K562 (cell line): Measurements from ENCODE around the gene SOX8. TPM values are rescaled to one million over a fixed set of nuclear protein-coding genes. Genes with fewer than 3 reads are reported as not detected.

ENCODE experiments used
- ATAC-seq: fragments of 200-7000 bp; cut with Tn5 transposase; 3 replicates; pipeline ENCODE4 v1.9.1; 2020; ENCODE audit warnings: moderate library complexity
- BruUV-seq: library from RNA; stranded (reverse); fragments of 400-500 nt; replicated peaks from 2 replicates; lab custom pipeline; 2021; lab: Mats Ljungman, UMichigan
- CTCF ChIA-PET: fragments of 300-600 bp; formaldehyde crosslinking; extraction: SDS; loops from one replicate; lab custom pipeline; 2021; ENCODE audit warnings: low intra/inter-chr PET ratio; lab: Yijun Ruan, JAX
- POLR2A ChIA-PET: fragments of 300-600, 350-650 bp; sonication (Branson Sonifier 250); formaldehyde crosslinking; extraction: SDS; loops from one replicate; lab custom pipeline; 2021; ENCODE audit warnings: antibody characterized with exemption, inconsistent platforms; lab: Yijun Ruan, JAX
- DNase-seq, 4 experiments: peaks; one replicate each; pipeline versions ENCODE4 v3.0.0 to v3.0.0-alpha.2; 2011 to 2018; ENCODE audit warnings: low spot score in 3 of 4, mixed read lengths in 3 of 4; ENCODE audit errors: extremely low read depth in 1 of 4
- FAIRE-seq: peaks from 2 replicates; lab custom pipeline; 2011; peaks lifted over from hg19 to GRCh38; lab: Jason Lieb, UNC
- H2AFZ ChIP-seq: 2 replicates; pipeline ENCODE4 v1.6.0; 2011; ENCODE audit warnings: low read depth, low read length, control low read depth, inconsistent platforms
- H3K27ac ChIP-seq: fragments of 200-600 bp; 3 replicates; pipeline ENCODE4 v1.8.0; 2011; ENCODE audit warnings: low read depth, mild to moderate bottlenecking, control low read depth, inconsistent platforms, low read length, moderate library complexity, mixed read lengths; ENCODE audit errors: extremely low read depth
- H3K27me3 ChIP-seq, 2 experiments: fragments of 300-600 bp in 1 of 2; 2 replicates in 1 of 2; 3 replicates in 1 of 2; pipeline versions ENCODE4 v1.6.0 to v1.8.0; 2011; ENCODE audit warnings: inconsistent platforms in 2 of 2, low read length in 2 of 2, mild to moderate bottlenecking in 1 of 2, mixed read lengths in 1 of 2, moderate library complexity in 1 of 2; ENCODE audit not compliant: control insufficient read depth in 2 of 2, insufficient read depth in 2 of 2
- H3K36me3 ChIP-seq: fragments of 300-600 bp; 3 replicates; pipeline ENCODE4 v1.8.0; 2011; ENCODE audit warnings: mild to moderate bottlenecking, low read length, inconsistent platforms; ENCODE audit not compliant: control insufficient read depth, insufficient read depth
- H3K4me1 ChIP-seq, 2 experiments: fragments of 200-600 bp in 1 of 2; replicated peaks in 1 of 2; 2 replicates in 1 of 2; 3 replicates in 1 of 2; pipeline versions ENCODE4 v1.5.1 to v1.8.0; 2011; ENCODE audit warnings: inconsistent platforms in 2 of 2, low read length in 2 of 2, mild to moderate bottlenecking in 1 of 2, mixed read lengths in 1 of 2, moderate library complexity in 1 of 2; ENCODE audit not compliant: control insufficient read depth in 2 of 2, insufficient read depth in 2 of 2
- H3K4me2 ChIP-seq: 2 replicates; pipeline ENCODE4 v1.6.1; 2011; ENCODE audit warnings: low read length, control low read depth, inconsistent platforms, mixed read lengths; ENCODE audit not compliant: insufficient read depth
- H3K4me3 ChIP-seq: fragments of 200-600 bp; sonication (generic), shearing (Covaris generic); 2 replicates; pipeline ENCODE4 v1.5.1; 2016; ENCODE audit warnings: control low read depth, inconsistent platforms
- H3K79me2 ChIP-seq: fragments of 200-600 bp; 3 replicates; pipeline ENCODE4 v1.8.0; 2011; ENCODE audit warnings: low read length, inconsistent platforms; ENCODE audit not compliant: control insufficient read depth, insufficient read depth
- H3K9ac ChIP-seq, 2 experiments: 2 replicates each; pipeline versions ENCODE4 v1.6.0 to v1.6.1; 2011; ENCODE audit warnings: low read depth in 2 of 2, low read length in 2 of 2, control low read depth in 1 of 2, inconsistent platforms in 1 of 2, mild to moderate bottlenecking in 1 of 2, mixed read lengths in 1 of 2; ENCODE audit not compliant: insufficient read depth in 1 of 2
- H3K9me1 ChIP-seq: one replicate; pipeline ENCODE4 v1.6.0; 2011; ENCODE audit warnings: inconsistent platforms, mild to moderate bottlenecking, low read length, moderate library complexity; ENCODE audit not compliant: control insufficient read depth, insufficient read depth
- H3K9me3 ChIP-seq: replicated peaks from 2 replicates; pipeline ENCODE4 v1.5.1; 2011; ENCODE audit warnings: low read depth, low read length, inconsistent platforms; ENCODE audit not compliant: control insufficient read depth, insufficient read depth
- H4K20me1 ChIP-seq: replicated peaks from 2 replicates; pipeline ENCODE4 v1.6.1; 2011; ENCODE audit warnings: low read length, inconsistent platforms, mixed read lengths; ENCODE audit not compliant: control insufficient read depth, insufficient read depth
- CCAR2 ChIP-seq: fragments of 200-400 bp; formaldehyde crosslinking; IDR thresholded peaks from 2 replicates; pipeline ENCODE4 v1.6.1; 2017; ENCODE audit warnings: mild to moderate bottlenecking, low read depth, low read length
- DMBX1 ChIP-seq: fragments of 250-450 bp; sonication (Bioruptor Pico); IDR thresholded peaks from 2 replicates; pipeline ENCODE4 v1.8.0; 2022; ENCODE audit warnings: inconsistent platforms, mild to moderate bottlenecking, moderate library complexity, borderline replicate concordance
- E2F4 ChIP-seq: sonication (generic); formaldehyde crosslinking; IDR thresholded peaks from 2 replicates; pipeline ENCODE4 v1.8.0; 2022; ENCODE audit warnings: mild to moderate bottlenecking, low read depth, missing genetic modification reagents
- HMGXB4 ChIP-seq: sonication (generic); formaldehyde crosslinking; IDR thresholded peaks from 2 replicates; pipeline ENCODE4 v1.8.1; 2023; ENCODE audit warnings: mild to moderate bottlenecking, missing genetic modification reagents
- TAF1 ChIP-seq: IDR thresholded peaks from 2 replicates; pipeline ENCODE4 v1.6.1; 2011; ENCODE audit warnings: mild to moderate bottlenecking, low read length, moderate library complexity; ENCODE audit not compliant: insufficient read depth, control insufficient read depth, severe bottlenecking; ENCODE audit errors: extremely low read depth
- TEAD1 ChIP-seq, 2 experiments: fragments of 450-650 bp in 1 of 2; sonication (generic) in 1 of 2; formaldehyde crosslinking; IDR thresholded peaks; 2 replicates each; pipeline versions ENCODE4 v1.4.0 to v1.8.0; 2020 to 2022; ENCODE audit warnings: mild to moderate bottlenecking in 2 of 2, missing genetic modification reagents in 1 of 2
- WGBS: fragments of 100-300 bp; shearing (Covaris generic); methylation state at CpG from one replicate; pipeline ENCODE4 v1.1.6; 2016; ENCODE audit warnings: low coverage, mixed read lengths; ENCODE audit not compliant: insufficient coverage; ENCODE audit errors: missing lambda C conversion rate; 5-methylcytosine and 5-hydroxymethylcytosine counted together
- in situ Hi-C: fragments of 300-500 bp; cut with MboI; formaldehyde crosslinking; loops from 4 replicates; pipeline ENCODE4 v1.15.0; 2018; ENCODE audit warnings: inconsistent platforms, mixed read lengths
- intact Hi-C: fragments of 100-400 bp; cut with micrococcal nuclease; formaldehyde crosslinking; loops from 2 replicates; pipeline ENCODE4 v1.14.2; 2022
- polyA plus RNA-seq, 8 experiments: library from polyadenylated mRNA; depleted of rRNA in 4 of 8; stranded (reverse) in 5 of 8; unstranded in 3 of 8; fragments of >200 nt; fragmentation: Nextera tagmentation in 2 of 8; fragmentation: Illumina TruSeq in 1 of 8; extraction: Ambion mirVana in 2 of 8; extraction: Trizol in 1 of 8; gene quantifications; 2 replicates each; pipeline versions ENCODE4 v1.2.1 to v1.2.3, GENCODE V29; 2011 to 2014; ENCODE audit warnings: inconsistent platforms in 1 of 8, missing spikeins in 1 of 8
- total RNA-seq, 7 experiments: library from RNA; depleted of rRNA in 6 of 7; stranded (reverse); fragments of >200 nt in 6 of 7; fragmentation: Illumina TruSeq in 2 of 7; extraction: Trizol in 2 of 7; gene quantifications; 2 replicates each; pipeline versions ENCODE4 v1.2.1 to v1.2.3, GENCODE V29; 2011 to 2021; ENCODE audit warnings: low replicate concordance in 1 of 7
- TF ChIP-seq, protein P1 (sequence below): IDR thresholded peaks from 3 replicates; pipeline ENCODE4 v1.6.1; 2011; ENCODE audit warnings: borderline replicate concordance, mild to moderate bottlenecking; ENCODE audit not compliant: insufficient read length, insufficient read depth

SOX8 gene
- total and polyA plus RNA-seq, 9 of the 15 experiments (the other 6 are each of a cell fraction or from before 2014, with no cell fraction given), result 0.07 to 0.15 (median 0.15) TPM; not detected in 6

GRCh38 chr16:959232-960040 is 22.1 kb upstream of the SOX8 start:
- no peak overlapping the region for H3K27ac ChIP-seq
- H3K4me3 ChIP-seq, result no peak overlapping the region
- no peaks in the 10 kb centered on the region for H3K36me3 ChIP-seq
- in situ Hi-C loops (no loop called here), intact Hi-C loops (no loop called here)
- H3K9ac ChIP-seq, result no peak overlapping the region
- H4K20me1 ChIP-seq, result no peaks in the 10 kb centered on the region; the same call in 1 of the 2 replicates
- no peak overlapping the region for H3K4me2 ChIP-seq
- H3K9me3 ChIP-seq, result no peaks in the 10 kb centered on the region; the same call in 1 of the 2 replicates
- no peaks in the 10 kb centered on the region for H3K79me2 ChIP-seq
- H3K9me1 ChIP-seq, result no peaks in the 10 kb centered on the region
- FAIRE-seq, result no peak
- DNase-seq, result no peak
- no TSS peak for BruUV-seq
- H3K4me1 ChIP-seq, result peaks cover 0 to 9% of the 10 kb centered on the region in 2 experiments; a peak in 1 of 5 replicates
- no peak overlapping the region for H2AFZ ChIP-seq
- WGBS, result 11% methylated on average over 21 of the region's 24 CpGs
- peaks cover 13 to 56% of the 10 kb centered on the region in 2 experiments for H3K27me3 ChIP-seq
- ATAC-seq, result no peak
- POLR2A ChIA-PET, result interaction anchor here (0.7 to 0.8 kb wide), 3 partner anchors 12 to 211 kb away, joined by 3 to 4 read pairs (median 3); no protein-coding TSS in a partner anchor
- TF ChIP-seq TAF1 (no peak), TEAD1 (CRISPR knock-in tag; IDR thresholded peaks at IDR 0.05) (no peak), HMGXB4 (no peak), DMBX1 (CRISPR knock-in tag) (no peak), E2F4 (CRISPR knock-in tag) (no peak), CCAR2 (no peak)
- TF ChIP-seq, protein P1, sequence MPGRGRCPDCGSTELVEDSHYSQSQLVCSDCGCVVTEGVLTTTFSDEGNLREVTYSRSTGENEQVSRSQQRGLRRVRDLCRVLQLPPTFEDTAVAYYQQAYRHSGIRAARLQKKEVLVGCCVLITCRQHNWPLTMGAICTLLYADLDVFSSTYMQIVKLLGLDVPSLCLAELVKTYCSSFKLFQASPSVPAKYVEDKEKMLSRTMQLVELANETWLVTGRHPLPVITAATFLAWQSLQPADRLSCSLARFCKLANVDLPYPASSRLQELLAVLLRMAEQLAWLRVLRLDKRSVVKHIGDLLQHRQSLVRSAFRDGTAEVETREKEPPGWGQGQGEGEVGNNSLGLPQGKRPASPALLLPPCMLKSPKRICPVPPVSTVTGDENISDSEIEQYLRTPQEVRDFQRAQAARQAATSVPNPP, result no peak
- CTCF ChIA-PET, result no interaction called here
